GM23338 (cell line): ENCODE results near the gene MAST4.

ENCODE experiments used
- CTCF ChIP-seq, 2 experiments: fragments of 200-600 bp in 1 of 2; sonication (generic) in 1 of 2; conservative IDR thresholded peaks; 2 replicates each; pipeline versions ENCODE4 v1.5.1 to v1.6.1; 2016 to 2017; ENCODE audit warnings: antibody characterized with exemption in 2 of 2, low read depth in 2 of 2, mild to moderate bottlenecking in 2 of 2, moderate library complexity in 1 of 2
- EZH2 ChIP-seq: fragments of 200-600 bp; sonication (generic); IDR thresholded peaks from one replicate; pipeline ENCODE4 v1.8.0; 2017; ENCODE audit warnings: antibody characterized with exemption, mild to moderate bottlenecking, low read depth; ENCODE audit not compliant: unreplicated experiment
- EZH2phosphoT487 ChIP-seq: fragments of 200-600 bp; sonication (generic); IDR thresholded peaks from one replicate; pipeline ENCODE4 v1.8.1; 2018; ENCODE audit warnings: antibody characterized with exemption; ENCODE audit not compliant: unreplicated experiment
- STAT1 ChIP-seq: IDR thresholded peaks from one replicate; pipeline ENCODE4 v1.6.1; 2016; ENCODE audit warnings: antibody characterized with exemption; ENCODE audit not compliant: unreplicated experiment

GRCh38 chr5:66680221-66680620, 84.0 kb downstream of the MAST4 start:
- TF ChIP-seq CTCF (conservative IDR thresholded peaks at IDR 0.05; ENCODE audit: low read depth in 2 of 2) (no peak), EZH2 (no peak), STAT1 (no peak), EZH2phosphoT487 (no peak)
